Right lobe of liver (tissue), 4 donors: ENCODE measurements around the gene FGF14.

Experiments
- POLR2A ChIP-seq: fragments of 450-650 bp; IDR thresholded peaks from one replicate; pipeline ENCODE4 v1.6.1; 2017; ENCODE audit warnings: antibody characterized with exemption, mild to moderate bottlenecking
- TF ChIP-seq, protein P1 (sequence below), 4 donors: fragments of 200-600 bp in 3 of 4; fragments of 450-650 bp in 1 of 4; IDR thresholded peaks; one replicate each; pipeline versions ENCODE4 v1.5.1 to v1.8.0; 2016 to 2022; ENCODE audit warnings: antibody characterized with exemption in 4 of 4, mild to moderate bottlenecking in 2 of 4
- donor health status: DM: no; HTN: no; CAD: no.
- donor health status: DM: no; HTN: no; CAD: no.
- donor health status: DM: no; HTN: yes; CAD: no.

DNA sequence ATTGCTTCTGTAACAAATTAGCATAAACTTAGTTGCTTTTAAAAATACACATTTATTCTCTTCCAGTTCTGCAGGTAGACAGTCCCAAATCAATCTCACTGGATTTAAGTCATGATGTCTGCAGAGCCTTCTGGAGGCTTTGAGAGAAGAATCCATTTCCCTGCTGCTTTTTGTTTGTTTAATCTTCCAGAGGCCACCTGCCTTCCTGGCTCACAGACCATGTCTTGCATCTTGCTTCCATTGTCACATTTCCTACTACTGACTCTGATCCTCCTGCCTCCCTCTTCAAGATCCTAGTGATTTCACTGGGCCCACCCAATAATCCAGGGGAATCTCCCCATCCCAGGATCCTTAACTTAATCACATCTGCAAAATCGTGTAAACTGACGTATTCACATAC is 476.1 kb downstream of the FGF14 start:
- TF ChIP-seq, protein P1, sequence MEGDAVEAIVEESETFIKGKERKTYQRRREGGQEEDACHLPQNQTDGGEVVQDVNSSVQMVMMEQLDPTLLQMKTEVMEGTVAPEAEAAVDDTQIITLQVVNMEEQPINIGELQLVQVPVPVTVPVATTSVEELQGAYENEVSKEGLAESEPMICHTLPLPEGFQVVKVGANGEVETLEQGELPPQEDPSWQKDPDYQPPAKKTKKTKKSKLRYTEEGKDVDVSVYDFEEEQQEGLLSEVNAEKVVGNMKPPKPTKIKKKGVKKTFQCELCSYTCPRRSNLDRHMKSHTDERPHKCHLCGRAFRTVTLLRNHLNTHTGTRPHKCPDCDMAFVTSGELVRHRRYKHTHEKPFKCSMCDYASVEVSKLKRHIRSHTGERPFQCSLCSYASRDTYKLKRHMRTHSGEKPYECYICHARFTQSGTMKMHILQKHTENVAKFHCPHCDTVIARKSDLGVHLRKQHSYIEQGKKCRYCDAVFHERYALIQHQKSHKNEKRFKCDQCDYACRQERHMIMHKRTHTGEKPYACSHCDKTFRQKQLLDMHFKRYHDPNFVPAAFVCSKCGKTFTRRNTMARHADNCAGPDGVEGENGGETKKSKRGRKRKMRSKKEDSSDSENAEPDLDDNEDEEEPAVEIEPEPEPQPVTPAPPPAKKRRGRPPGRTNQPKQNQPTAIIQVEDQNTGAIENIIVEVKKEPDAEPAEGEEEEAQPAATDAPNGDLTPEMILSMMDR (IDR thresholded peaks at IDR 0.05) = no peak
- no peak for TF ChIP-seq POLR2A
